Activated CD4-positive, alpha-beta T cell treated with anti-CD3 and anti-CD28 coated beads, Interleukin-2, amount 50 U/mL, for 24 hours (primary cell): ENCODE measurements around the gene TMEFF2.

Experiments
- DNase-seq, 2 donors: peaks; one replicate each; pipeline ENCODE4 v3.0.0-alpha.2; 2020; ENCODE audit warnings: low read depth in 1 of 2, low spot score in 1 of 2

TMEFF2 gene

DNA sequence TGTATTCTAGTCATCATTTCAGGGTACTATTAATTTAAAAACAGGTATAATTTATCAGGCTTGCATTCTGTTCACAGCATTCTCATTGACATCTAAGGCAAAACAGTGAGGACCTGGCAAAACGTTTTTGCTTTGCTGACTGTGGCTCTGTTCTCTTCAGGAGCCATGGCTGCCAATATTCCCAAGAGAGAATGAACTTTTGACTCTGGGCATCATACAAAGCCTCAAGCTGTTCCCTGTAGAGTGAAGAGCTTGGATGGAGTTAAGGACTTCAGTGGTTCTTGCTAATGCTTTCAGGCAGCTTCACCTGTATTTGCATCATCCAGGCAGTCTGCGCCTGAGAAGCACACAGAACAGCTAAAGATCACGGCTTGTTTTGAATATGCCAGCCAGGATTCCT, 282.0 kb downstream of the TMEFF2 start:
- no peak for DNase-seq

DNA sequence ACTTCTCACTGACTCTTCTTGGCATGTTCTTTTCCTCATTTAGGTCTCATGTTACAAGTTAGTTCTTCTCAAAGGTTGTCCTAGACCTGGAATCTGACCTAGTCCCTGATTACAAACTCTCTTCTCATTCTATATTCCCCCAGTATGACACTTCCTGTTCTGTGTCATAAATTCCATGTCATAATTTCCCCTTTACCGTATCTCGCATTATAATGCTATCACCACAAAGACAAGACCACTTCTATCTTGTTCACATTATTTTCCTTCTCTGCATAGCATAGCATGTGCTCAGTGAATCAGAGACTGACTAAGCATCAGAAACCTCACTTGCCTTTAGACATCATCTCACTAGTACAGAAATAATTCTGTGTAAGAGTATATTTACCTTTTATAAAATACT, 284.2 kb downstream of the TMEFF2 start:
- no peak for DNase-seq

DNA sequence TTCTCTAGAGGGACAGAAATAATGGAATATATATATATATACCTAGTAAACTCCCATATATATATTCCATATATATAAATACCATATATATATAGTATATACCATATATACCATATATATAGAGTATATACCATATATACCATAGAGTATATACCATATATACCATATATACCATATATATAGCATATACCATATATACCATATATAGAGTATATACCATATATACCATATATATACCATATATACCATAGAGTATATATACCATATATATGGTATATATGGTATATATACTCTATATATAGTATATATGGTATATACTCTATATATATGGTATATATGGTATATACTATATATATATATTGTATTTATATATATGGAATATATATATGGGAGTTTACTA, 285.9 kb downstream of the TMEFF2 start:
- no peak for DNase-seq

DNA sequence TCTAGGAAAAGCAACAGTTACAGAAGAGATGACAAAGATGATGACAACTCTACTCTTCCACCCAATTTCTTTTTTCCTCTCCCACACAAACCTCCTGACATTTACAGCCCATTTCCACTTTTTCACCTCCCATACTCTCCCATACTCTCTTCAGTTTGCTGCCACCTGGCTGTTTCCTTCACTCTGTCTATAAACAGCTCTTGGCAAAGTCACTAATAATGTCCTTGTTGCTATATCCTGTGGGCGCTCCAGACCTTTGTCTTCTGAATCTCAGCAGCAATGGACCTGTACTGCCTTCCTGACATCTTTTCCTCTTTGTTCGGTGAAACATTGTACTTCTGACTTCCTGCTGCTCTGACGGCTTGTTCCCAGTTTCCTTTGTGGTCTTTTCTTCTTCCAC, 287.2 kb downstream of the TMEFF2 start:
- no peak for DNase-seq

- DNase-seq, result no peak
Measured at GRCh38 chr2:191907091-191907490, 287.6 kb downstream of the TMEFF2 start.

GRCh38 chr2:191905336-191905735, 289.4 kb downstream of the TMEFF2 start:
- no peak for DNase-seq

DNA sequence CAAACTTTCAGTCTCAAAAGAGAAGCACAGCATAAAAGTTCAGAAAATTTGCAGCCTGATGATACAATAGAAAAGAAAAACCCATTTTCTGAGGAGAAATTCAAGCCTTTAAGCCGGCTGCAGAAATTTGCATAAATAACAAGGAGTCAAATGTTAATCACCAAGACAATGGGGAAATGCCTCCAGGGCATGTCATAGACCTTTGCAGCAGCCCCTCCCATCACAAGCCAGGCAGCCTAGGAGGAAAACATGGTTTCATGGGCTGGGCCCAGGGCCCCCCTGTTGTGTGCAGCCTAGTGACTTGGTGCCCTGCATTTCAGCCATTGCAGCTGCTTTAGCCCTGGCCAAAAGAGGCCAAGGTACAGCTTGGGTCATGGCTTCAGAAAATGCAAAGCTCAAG, 293.7 kb downstream of the TMEFF2 start:
- no peak for DNase-seq

DNA sequence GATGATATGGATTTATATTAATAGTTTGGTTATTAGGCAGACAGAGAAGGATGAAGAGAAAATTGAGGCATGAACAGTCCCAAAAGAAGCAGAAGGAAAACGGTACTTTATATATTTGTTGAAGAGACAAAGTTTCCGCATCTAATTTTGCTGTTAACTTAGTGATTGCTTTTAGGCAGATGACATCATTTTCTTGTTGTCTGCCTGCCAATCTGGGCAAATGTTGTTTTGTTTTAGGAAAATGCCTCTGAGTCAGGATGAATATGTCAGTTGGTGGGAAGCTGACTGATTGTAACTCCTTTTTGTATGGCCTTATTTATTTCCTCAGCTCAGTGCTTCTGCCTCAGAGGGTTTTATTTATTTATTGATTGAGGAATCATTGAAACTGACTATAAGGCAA, 295.3 kb downstream of the TMEFF2 start:
- no peak for DNase-seq
